IMR-90 (cell line): Measurements from ENCODE around the gene ARHGEF7. TPM values are rescaled to one million over a fixed set of nuclear protein-coding genes. Genes with fewer than 3 reads are reported as not detected.

Source experiments
- ATAC-seq: fragments of 200-7000 bp; cut with Tn5 transposase; 2 replicates; pipeline ENCODE4 v1.9.1; 2020; ENCODE audit warnings: low read depth, mild to moderate bottlenecking, moderate library complexity
- BruUV-seq: library from RNA; stranded (reverse); fragments of 400-500 nt; replicated peaks from 2 replicates; lab custom pipeline; 2021; lab: Mats Ljungman, UMichigan
- CTCF ChIA-PET: fragments of 300-600 bp; formaldehyde crosslinking; extraction: SDS; loops from one replicate; lab custom pipeline; 2021; ENCODE audit warnings: antibody characterized with exemption; lab: Yijun Ruan, JAX
- POLR2A ChIA-PET: fragments of 300-600 bp; sonication (Branson Sonifier 250); formaldehyde crosslinking; loops from one replicate; lab custom pipeline; 2022; ENCODE audit warnings: antibody characterized with exemption; ENCODE audit not compliant: unreplicated experiment; lab: Charles Lee
- DNase-seq: peaks from one replicate; pipeline ENCODE4 v3.0.0; 2013
- H2AFZ ChIP-seq: replicated peaks from 2 replicates; pipeline ENCODE3; 2013; ENCODE audit warnings: low read length, mild to moderate bottlenecking; ENCODE audit not compliant: poor library complexity
- H2AK5ac ChIP-seq: 2 replicates; pipeline ENCODE4 v1.6.1; 2013; ENCODE audit warnings: low read depth, low read length, inconsistent platforms
- H2AK9ac ChIP-seq: replicated peaks from 2 replicates; pipeline ENCODE3; 2013; ENCODE audit warnings: mild to moderate bottlenecking, low read depth, low read length, moderate library complexity; ENCODE audit not compliant: poor library complexity
- H2BK120ac ChIP-seq: 2 replicates; pipeline ENCODE4 v1.6.1; 2013; ENCODE audit warnings: low read depth, low read length, inconsistent platforms
- H2BK15ac ChIP-seq: 3 replicates; pipeline ENCODE4 v1.6.1; 2013; ENCODE audit warnings: low read depth, low read length, inconsistent platforms
- H2BK20ac ChIP-seq: 2 replicates; pipeline ENCODE4 v1.6.1; 2013; ENCODE audit warnings: low read depth, mild to moderate bottlenecking, inconsistent platforms, low read length, moderate library complexity
- H2BK5ac ChIP-seq: 2 replicates; pipeline ENCODE4 v1.6.1; 2013; ENCODE audit warnings: mild to moderate bottlenecking, low read depth, low read length, inconsistent platforms; ENCODE audit not compliant: poor library complexity, severe bottlenecking
- H3K14ac ChIP-seq: replicated peaks from 2 replicates; pipeline ENCODE4 v1.6.1; 2013; ENCODE audit warnings: low read depth, low read length, inconsistent platforms
- H3K18ac ChIP-seq: 2 replicates; pipeline ENCODE4 v1.6.1; 2013; ENCODE audit warnings: low read depth, low read length, control low read depth
- H3K23ac ChIP-seq: 2 replicates; pipeline ENCODE4 v1.6.1; 2013; ENCODE audit warnings: low read depth, low read length, inconsistent platforms
- H3K27ac ChIP-seq: 2 replicates; pipeline ENCODE4 v1.5.1; 2013; ENCODE audit warnings: mild to moderate bottlenecking, control low read depth, low read length; ENCODE audit not compliant: insufficient read depth
- H3K27me3 ChIP-seq: 2 replicates; pipeline ENCODE4 v1.6.1; 2013; ENCODE audit warnings: low read length; ENCODE audit not compliant: control insufficient read depth, insufficient read depth
- H3K36me3 ChIP-seq: 2 replicates; pipeline ENCODE4 v1.6.1; 2013; ENCODE audit warnings: low read length, mixed read lengths; ENCODE audit not compliant: control insufficient read depth, insufficient read depth
- H3K4ac ChIP-seq: 2 replicates; pipeline ENCODE4 v1.6.1; 2013; ENCODE audit warnings: low read depth, low read length, inconsistent platforms
- H3K4me1 ChIP-seq: 2 replicates; pipeline ENCODE4 v1.6.1; 2013; ENCODE audit warnings: low read length, mixed read lengths; ENCODE audit not compliant: control insufficient read depth, insufficient read depth
- H3K4me2 ChIP-seq: 2 replicates; pipeline ENCODE4 v1.6.1; 2013; ENCODE audit warnings: low read depth, mild to moderate bottlenecking, control low read depth, low read length, moderate library complexity
- H3K4me3 ChIP-seq: 2 replicates; pipeline ENCODE4 v1.5.1; 2013; ENCODE audit warnings: low read depth, mild to moderate bottlenecking, control low read depth, low read length, moderate library complexity; ENCODE audit not compliant: insufficient read depth
- H3K56ac ChIP-seq: 2 replicates; pipeline ENCODE4 v1.6.1; 2013; ENCODE audit warnings: low read length, inconsistent platforms; ENCODE audit not compliant: insufficient read depth; ENCODE audit errors: extremely low read depth
- H3K79me1 ChIP-seq, 2 experiments: 2 replicates each; pipeline ENCODE4 v1.6.1; 2013; ENCODE audit warnings: low read length in 2 of 2, inconsistent platforms in 1 of 2, low read depth in 1 of 2
- H3K9ac ChIP-seq: 2 replicates; pipeline ENCODE4 v1.6.1; 2013; ENCODE audit warnings: low read depth, low read length, control low read depth
- H3K9me1 ChIP-seq: 2 replicates; pipeline ENCODE4 v1.6.1; 2013; ENCODE audit warnings: low read length, inconsistent platforms; ENCODE audit not compliant: insufficient read depth
- H3K9me3 ChIP-seq: 2 replicates; pipeline ENCODE4 v1.6.1; 2013; ENCODE audit warnings: low read length; ENCODE audit not compliant: control insufficient read depth, insufficient read depth
- H4K20me1 ChIP-seq: 2 replicates; pipeline ENCODE4 v1.6.1; 2013; ENCODE audit warnings: low read length, inconsistent platforms; ENCODE audit not compliant: insufficient read depth
- H4K5ac ChIP-seq: 2 replicates; pipeline ENCODE4 v1.6.1; 2013; ENCODE audit warnings: mild to moderate bottlenecking, low read depth, low read length, control low read depth
- H4K8ac ChIP-seq, 2 experiments: 2 replicates each; pipeline ENCODE4 v1.6.1; 2013; ENCODE audit warnings: low read depth in 2 of 2, low read length in 2 of 2, control low read depth in 1 of 2, inconsistent platforms in 1 of 2
- H4K91ac ChIP-seq: 2 replicates; pipeline ENCODE4 v1.6.1; 2013; ENCODE audit warnings: low read depth, low read length, inconsistent platforms; ENCODE audit not compliant: insufficient read depth
- CHD1 ChIP-seq: IDR thresholded peaks from 2 replicates; pipeline ENCODE4 v1.6.1; 2012; ENCODE audit warnings: low read depth, low read length, improper control_type of control experiment
- CTCF ChIP-seq: conservative IDR thresholded peaks from 2 replicates; pipeline ENCODE4 v1.5.1; 2012; ENCODE audit warnings: mild to moderate bottlenecking, low read depth, low read length, improper control_type of control experiment
- FOS ChIP-seq: fragments of 150-350 bp; IDR thresholded peaks from 2 replicates; pipeline ENCODE4 v1.6.1; 2016; ENCODE audit warnings: low read depth, low read length
- MAFK ChIP-seq: IDR thresholded peaks from 2 replicates; pipeline ENCODE4 v1.6.1; 2012; ENCODE audit warnings: low read depth, low read length, improper control_type of control experiment
- MAZ ChIP-seq: IDR thresholded peaks from 2 replicates; pipeline ENCODE4 v1.6.1; 2012; ENCODE audit warnings: low read depth, mild to moderate bottlenecking, low read length, improper control_type of control experiment, moderate library complexity, borderline replicate concordance
- MXI1 ChIP-seq: IDR thresholded peaks from 2 replicates; pipeline ENCODE4 v1.6.1; 2012; ENCODE audit warnings: low read depth, mild to moderate bottlenecking, low read length, moderate library complexity, borderline replicate concordance
- NFE2L2 ChIP-seq: fragments of 150-350 bp; IDR thresholded peaks from 2 replicates; pipeline ENCODE4 v1.6.1; 2016; ENCODE audit warnings: low read depth, mild to moderate bottlenecking, low read length
- POLR2A ChIP-seq: IDR thresholded peaks from 2 replicates; pipeline ENCODE4 v1.6.1; 2012; ENCODE audit warnings: mild to moderate bottlenecking, low read depth, low read length
- RAD21 ChIP-seq: IDR thresholded peaks from 2 replicates; pipeline ENCODE4 v1.6.1; 2012; ENCODE audit warnings: low read length, improper control_type of control experiment
- RFX5 ChIP-seq: IDR thresholded peaks from 2 replicates; pipeline ENCODE4 v1.8.0; 2012; ENCODE audit warnings: low read depth, mild to moderate bottlenecking, low read length, moderate library complexity
- SMC3 ChIP-seq: fragments of 150-350 bp; IDR thresholded peaks from 2 replicates; pipeline ENCODE4 v1.6.1; 2016; ENCODE audit warnings: low read depth, mild to moderate bottlenecking, antibody characterized with exemption, low read length, moderate library complexity
- USF2 ChIP-seq: fragments of 150-350 bp; IDR thresholded peaks from 2 replicates; pipeline ENCODE4 v1.6.1; 2017; ENCODE audit warnings: mild to moderate bottlenecking, antibody characterized with exemption, low read length, low read depth
- WGBS, 2 experiments: methylation state at CpG; one replicate each; pipeline versions ENCODE4 v1.1.5 to v1.1.7; 2013; ENCODE audit warnings: missing lambda C conversion rate in 2 of 2; ENCODE audit not compliant: insufficient read length in 1 of 2; ENCODE audit errors: extremely low coverage in 2 of 2; 5-methylcytosine and 5-hydroxymethylcytosine counted together
- dilution Hi-C: fragments of 300-500 bp; cut with HindIII; formaldehyde crosslinking; loops from one replicate; pipeline ENCODE4 v1.14.3; 2018; ENCODE audit warnings: low sequenced_read_pairs; ENCODE audit not compliant: unreplicated experiment
- in situ Hi-C: fragments of 300-500 bp; cut with MboI; formaldehyde crosslinking; loops from 3 replicates; pipeline ENCODE4 v1.14.3; 2019; ENCODE audit warnings: low sequenced_read_pairs, inconsistent platforms, mixed read lengths
- intact Hi-C: fragments of 100-400 bp; cut with micrococcal nuclease; formaldehyde crosslinking; loops from 2 replicates; pipeline ENCODE4 v1.10.0; 2022
- polyA plus RNA-seq, 3 experiments: library from polyadenylated mRNA; depleted of rRNA; stranded (reverse); fragments of >200 nt; gene quantifications; 2 replicates each; pipeline ENCODE4 v1.2.3, GENCODE V29; 2012; ENCODE audit warnings: low replicate concordance in 1 of 3
- total RNA-seq: library from RNA; depleted of rRNA; stranded (reverse); fragments of >200 nt; gene quantifications from 2 replicates; pipeline ENCODE4 v1.2.3, GENCODE V29; 2012

Gene ARHGEF7
- total and polyA plus RNA-seq, 2 of the 4 experiments (the other 2 are of a cell fraction), result 32.9 to 59.0 TPM

- Histone ChIP-seq H3K79me1 (peaks cover 6 to 32% of the 10 kb centered on the region in 2 experiments; a peak in 3 of 4 replicates), H3K9me3 (no peaks in the 10 kb centered on the region), H3K4me2 (no peak overlapping the region), H4K5ac (no peak overlapping the region), H3K27me3 (no peaks in the 10 kb centered on the region), H3K9ac (no peak overlapping the region), H3K4ac (no peak overlapping the region), H4K91ac (no peak overlapping the region), H4K20me1 (no peaks in the 10 kb centered on the region), H3K27ac (no peak overlapping the region), H3K18ac (no peak overlapping the region), H3K9me1 (peaks cover 4% of the 10 kb centered on the region; the same call in 1 of the 2 replicates), H2BK5ac (no peak overlapping the region), H3K4me3 (no peak overlapping the region), H3K36me3 (peaks cover 53% of the 10 kb centered on the region), H3K14ac (no peak overlapping the region), H2AK5ac (no peak overlapping the region), H3K56ac (no peak overlapping the region), H2BK20ac (no peak overlapping the region), H2BK120ac (no peak overlapping the region), H3K4me1 (peaks cover 4% of the 10 kb centered on the region), H2AFZ (no peak overlapping the region), H2BK15ac (no peak overlapping the region), H2AK9ac (no peak overlapping the region), H4K8ac (no peak overlapping the region), H3K23ac (no peak overlapping the region)
- intact Hi-C loops, result no loop called here
- dilution Hi-C loops, result no loop called here
- POLR2A ChIA-PET, result no interaction called here
- no TSS peak for BruUV-seq
- in situ Hi-C loops, result no loop called here
- ATAC-seq (no peak), DNase-seq (no peak)
- WGBS, 2 experiments, result 94% methylated on average over 3 of the region's 15 CpGs; no CpG with 5 or more reads in 1 of the 2 experiments
- CTCF ChIA-PET, result no interaction called here
- TF ChIP-seq MAFK, result no peak
- no peak for TF ChIP-seq POLR2A
- TF ChIP-seq MAZ, result no peak
- TF ChIP-seq NFE2L2, result no peak
- no peak for TF ChIP-seq RAD21
- no peak for TF ChIP-seq RFX5
- no peak for TF ChIP-seq USF2
- TF ChIP-seq SMC3, result no peak
- TF ChIP-seq CHD1, result no peak
- TF ChIP-seq CTCF, result no peak
- no peak for TF ChIP-seq FOS
- no peak for TF ChIP-seq MXI1
Observed at GRCh38 chr13:111286162-111286561, 171.1 kb downstream of the ARHGEF7 start.
